A673 (cell line): ENCODE results near the gene SEC16A. TPM values are rescaled to one million over a fixed set of nuclear protein-coding genes. Genes with fewer than 3 reads are reported as not detected.

Source experiments
- BruUV-seq: library from RNA; stranded (reverse); fragments of 400-500 nt; replicated peaks from 2 replicates; lab custom pipeline; 2021; lab: Mats Ljungman, UMichigan
- CTCF ChIA-PET: fragments of 300-600 bp; sonication (Branson Sonifier 250); formaldehyde crosslinking; loops from one replicate; lab custom pipeline; 2022; ENCODE audit warnings: antibody characterized with exemption; lab: Charles Lee
- POLR2A ChIA-PET: fragments of 300-600 bp; sonication (Branson Sonifier 250); formaldehyde crosslinking; loops from one replicate; lab custom pipeline; 2022; ENCODE audit warnings: antibody characterized with exemption; ENCODE audit not compliant: low non-redundant PET; lab: Charles Lee
- DNase-seq: peaks from one replicate; pipeline ENCODE4 v3.0.0-alpha.2; 2015; ENCODE audit warnings: low spot score
- H3K27ac ChIP-seq: fragments of 200-600 bp; sonication (generic); 2 replicates; pipeline ENCODE4 v1.5.1; 2016; ENCODE audit warnings: mixed run types, low read depth, mild to moderate bottlenecking, mixed read lengths, antibody characterized with exemption, low read length; ENCODE audit not compliant: poor library complexity, severe bottlenecking
- H3K27me3 ChIP-seq: fragments of 200-600 bp; sonication (generic); replicated peaks from 2 replicates; pipeline ENCODE4 v1.6.1; 2017; ENCODE audit warnings: mixed run types, low read depth, mild to moderate bottlenecking, mixed read lengths, antibody characterized with exemption, low read length; ENCODE audit not compliant: insufficient read depth, poor library complexity
- H3K36me3 ChIP-seq: fragments of 200-600 bp; sonication (generic); 2 replicates; pipeline ENCODE4 v1.6.1; 2016; ENCODE audit warnings: mixed run types, mild to moderate bottlenecking, mixed read lengths, antibody characterized with exemption, low read length; ENCODE audit not compliant: insufficient read depth, poor library complexity, severe bottlenecking
- H3K4me1 ChIP-seq: fragments of 200-600 bp; sonication (generic); 2 replicates; pipeline ENCODE4 v1.6.1; 2017; ENCODE audit warnings: mixed run types, mild to moderate bottlenecking, mixed read lengths, antibody characterized with exemption, low read length; ENCODE audit not compliant: insufficient read depth, poor library complexity, severe bottlenecking
- H3K4me3 ChIP-seq: fragments of 200-600 bp; sonication (generic); 2 replicates; pipeline ENCODE4 v1.5.1; 2016; ENCODE audit warnings: low read depth, mixed run types, mild to moderate bottlenecking, mixed read lengths, low read length; ENCODE audit not compliant: poor library complexity, severe bottlenecking
- H3K9me3 ChIP-seq: fragments of 200-600 bp; sonication (generic); 2 replicates; pipeline ENCODE4 v1.6.1; 2016; ENCODE audit warnings: mixed run types, low read depth, mild to moderate bottlenecking, mixed read lengths, antibody characterized with exemption, low read length; ENCODE audit not compliant: poor library complexity, severe bottlenecking
- EZH2 ChIP-seq: fragments of 200-600 bp; sonication (generic); IDR thresholded peaks from 2 replicates; pipeline ENCODE4 v1.6.1; 2017; ENCODE audit warnings: borderline replicate concordance, low read depth, mild to moderate bottlenecking, mixed read lengths, antibody characterized with exemption, low read length; ENCODE audit not compliant: poor library complexity, severe bottlenecking
- intact Hi-C: fragments of 100-400 bp; cut with micrococcal nuclease; formaldehyde crosslinking; loops from one replicate; pipeline ENCODE4 v1.10.0; 2022; ENCODE audit not compliant: unreplicated experiment
- total RNA-seq: library from RNA; stranded (reverse); gene quantifications from 2 replicates; pipeline ENCODE4 v1.2.3, GENCODE V29; 2021
- TF ChIP-seq, protein P1 (sequence below): fragments of 300-800, 200-600 bp; sonication (generic); conservative IDR thresholded peaks from 2 replicates; pipeline ENCODE4 v1.5.1; 2017; ENCODE audit warnings: low read depth, mild to moderate bottlenecking, antibody characterized with exemption, low read length, moderate library complexity, mixed read lengths

SEC16A gene
- total RNA-seq, 1 experiment from 2014 or later: 72.9 TPM

DNA sequence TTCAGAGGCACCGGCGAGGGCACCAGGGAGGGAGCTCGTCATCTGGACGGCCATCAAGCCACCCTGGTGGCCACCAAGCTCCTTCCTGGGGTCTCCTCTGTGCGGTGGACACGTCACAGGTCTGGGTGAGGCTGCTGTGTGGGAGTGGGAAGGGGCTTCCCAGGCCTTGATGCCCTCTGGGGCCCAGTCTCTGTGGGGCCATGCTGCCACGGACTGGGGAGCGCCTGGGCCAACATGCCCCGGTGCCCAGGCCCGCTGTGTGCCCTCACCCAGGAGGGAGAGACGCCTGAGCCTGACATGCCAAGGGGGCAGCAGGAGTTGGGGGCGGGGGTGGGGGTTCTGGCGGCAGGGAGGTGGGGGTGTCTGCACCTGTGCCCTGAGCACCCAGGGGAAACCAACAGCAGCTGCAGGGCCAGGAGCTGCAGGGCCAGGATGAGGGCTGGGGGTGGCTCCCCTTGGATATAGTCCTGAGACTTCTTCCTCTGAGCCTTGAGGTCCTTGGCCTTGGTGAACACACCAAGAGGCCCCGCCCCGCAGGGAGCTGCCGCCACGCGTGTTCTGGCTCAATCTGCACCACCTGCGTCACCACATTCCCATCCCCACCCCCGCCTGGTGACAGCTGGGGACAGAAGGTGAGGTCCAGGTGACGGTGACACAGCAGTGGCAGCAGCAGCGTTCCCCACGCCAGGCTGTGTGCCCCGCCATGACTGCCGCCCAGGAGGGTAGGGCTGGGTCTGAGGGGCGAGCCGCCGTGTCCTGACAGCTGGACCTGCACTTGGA, 15.3 kb upstream of the SEC16A start:
- intact Hi-C loops: no loop called here
- CTCF ChIA-PET: no interaction called here
- peaks cover 54% of the 10 kb centered on the region for H3K36me3 ChIP-seq
- BruUV-seq: no TSS peak
- TF ChIP-seq EZH2: no peak
- TF ChIP-seq, protein P1, sequence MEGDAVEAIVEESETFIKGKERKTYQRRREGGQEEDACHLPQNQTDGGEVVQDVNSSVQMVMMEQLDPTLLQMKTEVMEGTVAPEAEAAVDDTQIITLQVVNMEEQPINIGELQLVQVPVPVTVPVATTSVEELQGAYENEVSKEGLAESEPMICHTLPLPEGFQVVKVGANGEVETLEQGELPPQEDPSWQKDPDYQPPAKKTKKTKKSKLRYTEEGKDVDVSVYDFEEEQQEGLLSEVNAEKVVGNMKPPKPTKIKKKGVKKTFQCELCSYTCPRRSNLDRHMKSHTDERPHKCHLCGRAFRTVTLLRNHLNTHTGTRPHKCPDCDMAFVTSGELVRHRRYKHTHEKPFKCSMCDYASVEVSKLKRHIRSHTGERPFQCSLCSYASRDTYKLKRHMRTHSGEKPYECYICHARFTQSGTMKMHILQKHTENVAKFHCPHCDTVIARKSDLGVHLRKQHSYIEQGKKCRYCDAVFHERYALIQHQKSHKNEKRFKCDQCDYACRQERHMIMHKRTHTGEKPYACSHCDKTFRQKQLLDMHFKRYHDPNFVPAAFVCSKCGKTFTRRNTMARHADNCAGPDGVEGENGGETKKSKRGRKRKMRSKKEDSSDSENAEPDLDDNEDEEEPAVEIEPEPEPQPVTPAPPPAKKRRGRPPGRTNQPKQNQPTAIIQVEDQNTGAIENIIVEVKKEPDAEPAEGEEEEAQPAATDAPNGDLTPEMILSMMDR: no peak
- H3K4me1 ChIP-seq: no peaks in the 10 kb centered on the region
- H3K27ac ChIP-seq: no peak overlapping the region
- POLR2A ChIA-PET: no interaction called here
- no peak for DNase-seq
- H3K27me3 ChIP-seq: no peaks in the 10 kb centered on the region
- H3K4me3 ChIP-seq: no peak overlapping the region
- H3K9me3 ChIP-seq: no peaks in the 10 kb centered on the region

GRCh38 chr9:136496801-136497620, 14.2 kb upstream of the SEC16A start:
- H3K36me3 ChIP-seq: peaks cover 46% of the 10 kb centered on the region

GRCh38 chr9:136496181-136496580, 13.3 kb upstream of the SEC16A start:
- POLR2A ChIA-PET: no interaction called here
- no peak for DNase-seq
- peaks cover 41% of the 10 kb centered on the region for H3K36me3 ChIP-seq
- H3K27me3 ChIP-seq: no peaks in the 10 kb centered on the region
- H3K9me3 ChIP-seq: no peaks in the 10 kb centered on the region
- CTCF ChIA-PET: no interaction called here
- BruUV-seq: no TSS peak
- TF ChIP-seq, protein P1: no peak
- no peak for TF ChIP-seq EZH2
- no peaks in the 10 kb centered on the region for H3K4me1 ChIP-seq
- intact Hi-C loops: no loop called here
- H3K4me3 ChIP-seq: no peak overlapping the region
- H3K27ac ChIP-seq: no peak overlapping the region

More at GRCh38 chr9:136496801-136497620, 14.2 kb upstream of the SEC16A start:
- DNase-seq: no peak
- ChIA-PET POLR2A (no interaction called here), CTCF (no interaction called here)
- Histone ChIP-seq H3K9me3 (no peaks in the 10 kb centered on the region), H3K27me3 (no peaks in the 10 kb centered on the region), H3K4me1 (no peaks in the 10 kb centered on the region), H3K27ac (no peak overlapping the region), H3K4me3 (no peak overlapping the region)
- TF ChIP-seq, protein P1: no peak
- no peak for TF ChIP-seq EZH2
- intact Hi-C loops: no loop called here
- BruUV-seq: no TSS peak
